HEK293 (cell line): ENCODE results near the gene CARNS1.

Experiments used
- CTCF ChIP-seq: fragments of 450-650 bp; formaldehyde crosslinking; IDR thresholded peaks from 2 replicates; pipeline ENCODE4 v1.5.1; 2016; ENCODE audit warnings: missing biosample characterization, missing genetic modification characterization
- REST ChIP-seq: fragments of 450-650 bp; formaldehyde crosslinking; IDR thresholded peaks from 2 replicates; pipeline ENCODE4 v1.5.1; 2016; ENCODE audit warnings: missing biosample characterization, missing genetic modification characterization
- SP2 ChIP-seq: fragments of 450-650 bp; formaldehyde crosslinking; IDR thresholded peaks from 2 replicates; pipeline ENCODE4 v1.5.1; 2016; ENCODE audit warnings: missing biosample characterization, missing genetic modification characterization
- ZIC2 ChIP-seq: fragments of 450-650 bp; formaldehyde crosslinking; IDR thresholded peaks from 2 replicates; pipeline ENCODE4 v1.5.1; 2016; ENCODE audit warnings: missing biosample characterization, missing genetic modification characterization
- ZNF138 ChIP-seq: fragments of 450-650 bp; formaldehyde crosslinking; IDR thresholded peaks from 2 replicates; pipeline ENCODE4 v1.5.1; 2016; ENCODE audit warnings: missing biosample characterization, missing genetic modification characterization, borderline replicate concordance
- ZNF24 ChIP-seq: fragments of 450-650 bp; formaldehyde crosslinking; IDR thresholded peaks from 2 replicates; pipeline ENCODE4 v1.5.1; 2016; ENCODE audit warnings: missing biosample characterization, missing genetic modification characterization
- ZNF350 ChIP-seq: fragments of 450-650 bp; formaldehyde crosslinking; IDR thresholded peaks from 2 replicates; pipeline ENCODE4 v1.5.0; 2017; ENCODE audit warnings: missing biosample characterization, mild to moderate bottlenecking, missing genetic modification characterization
- ZNF623 ChIP-seq: fragments of 450-650 bp; formaldehyde crosslinking; IDR thresholded peaks from 2 replicates; pipeline ENCODE4 v1.5.1; 2016; ENCODE audit warnings: missing biosample characterization, missing genetic modification characterization
- ZXDB ChIP-seq: fragments of 450-650 bp; formaldehyde crosslinking; IDR thresholded peaks from 2 replicates; pipeline ENCODE4 v1.5.1; 2016; ENCODE audit warnings: missing biosample characterization, missing genetic modification characterization

GRCh38 chr11:67429038-67429668, 13.7 kb downstream of the CARNS1 start:
- TF ChIP-seq CTCF (tag by site-specific recombination): no peak
- TF ChIP-seq ZNF623: no peak
- TF ChIP-seq ZNF24 (tag by site-specific recombination): no peak
- no peak for TF ChIP-seq ZIC2 (tag by site-specific recombination)
- TF ChIP-seq REST (tag by site-specific recombination): no peak
- no peak for TF ChIP-seq ZNF350 (tag by site-specific recombination)
- peak; percentile 13; the same call in 1 of the 2 replicates for TF ChIP-seq SP2 (tag by site-specific recombination)
- TF ChIP-seq ZNF138 (tag by site-specific recombination): no peak
- no peak for TF ChIP-seq ZXDB (tag by site-specific recombination)
